Motor neuron (in vitro differentiated cells): ENCODE data around the gene SERINC3. TPM values are rescaled to one million over a fixed set of nuclear protein-coding genes. Genes with fewer than 3 reads are reported as not detected.

Experiments used
- ATAC-seq, 8 experiments: fragments of 200-7000 bp; cut with Tn5 transposase; replicated peaks in 6 of 8; 2 replicates each; pipeline ENCODE4 v1.8.0; 2021; ENCODE audit warnings: mild to moderate bottlenecking in 8 of 8, moderate library complexity in 8 of 8
- H3K27ac ChIP-seq, 2 donors: fragments of 250-450 bp; sonication (Bioruptor Pico); 2 replicates each; pipeline ENCODE4 v1.9.0; 2021; ENCODE audit warnings: antibody characterized with exemption in 2 of 2, mild to moderate bottlenecking in 2 of 2, moderate library complexity in 1 of 2
- H3K4me1 ChIP-seq, 2 donors: fragments of 250-450 bp; sonication (Bioruptor Pico); replicated peaks in 1 of 2; 2 replicates each; pipeline ENCODE4 v1.6.1; 2021; ENCODE audit warnings: antibody characterized with exemption in 2 of 2, mild to moderate bottlenecking in 2 of 2, moderate library complexity in 1 of 2
- H3K4me3 ChIP-seq, 5 donors: fragments of 250-450 bp; sonication (Bioruptor Pico); 2 replicates each; pipeline ENCODE4 v1.9.0; 2021; ENCODE audit warnings: antibody characterized with exemption in 5 of 5, mild to moderate bottlenecking in 5 of 5, moderate library complexity in 4 of 5
- WGBS, 10 experiments: fragments of 450-650 bp; shearing (Covaris generic); methylation state at CpG; one replicate each; pipeline ENCODE4 v1.0.0; 2022; 5-methylcytosine and 5-hydroxymethylcytosine counted together
- in situ Hi-C, 9 experiments: fragments of 400-800 bp; cut with MboI; loops; one replicate each; pipeline ENCODE4 v1.15.0; 2021; ENCODE audit warnings: low sequenced_read_pairs in 9 of 9, low pct_unique_long_range_greater_than_20kb in 2 of 9; ENCODE audit not compliant: unreplicated experiment in 9 of 9
- total RNA-seq, 8 experiments: library from RNA; unstranded; fragments of 300-600 nt; gene quantifications; 2 replicates each; pipeline versions ENCODE4 v1.2.3 to v1.2.4, GENCODE V29; 2022

Gene SERINC3
- total RNA-seq, 8 experiments from 2014 or later, result 39.3 to 108 (median 61.1) TPM

DNA sequence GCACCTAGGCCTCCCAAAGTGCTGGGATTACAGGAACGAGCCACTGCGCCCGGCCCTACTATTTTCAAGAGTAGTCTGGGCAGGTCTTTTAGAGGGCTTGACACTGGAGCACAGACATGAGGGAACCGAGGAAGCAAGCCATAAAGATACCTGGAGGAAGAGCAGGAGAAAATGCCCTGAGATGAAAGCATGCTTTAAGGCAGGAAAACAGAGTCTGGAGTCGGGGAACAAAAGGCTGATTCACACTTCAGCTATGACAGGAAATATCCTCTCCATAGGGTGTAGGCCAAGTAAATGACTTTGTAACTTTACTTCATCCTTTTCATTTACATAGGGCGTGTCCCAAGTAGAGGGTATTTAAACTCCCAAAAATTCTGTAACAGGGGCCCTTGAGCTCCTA, 4.3 kb upstream of the SERINC3 start:
- 0 to 91% (median 40%) methylated on average over 1 to 6 of the region's 6 CpGs; no CpG with 5 or more reads in 1 of the 10 experiments for WGBS, 10 experiments
- peak in 1 of 8 experiments; percentile 18 for ATAC-seq
- Histone ChIP-seq H3K4me3 (no peak overlapping the region), H3K4me1 (peaks cover 4 to 6% of the 10 kb centered on the region in 2 donors), H3K27ac (no peak overlapping the region)
- in situ Hi-C loops, result no loop called here

DNA sequence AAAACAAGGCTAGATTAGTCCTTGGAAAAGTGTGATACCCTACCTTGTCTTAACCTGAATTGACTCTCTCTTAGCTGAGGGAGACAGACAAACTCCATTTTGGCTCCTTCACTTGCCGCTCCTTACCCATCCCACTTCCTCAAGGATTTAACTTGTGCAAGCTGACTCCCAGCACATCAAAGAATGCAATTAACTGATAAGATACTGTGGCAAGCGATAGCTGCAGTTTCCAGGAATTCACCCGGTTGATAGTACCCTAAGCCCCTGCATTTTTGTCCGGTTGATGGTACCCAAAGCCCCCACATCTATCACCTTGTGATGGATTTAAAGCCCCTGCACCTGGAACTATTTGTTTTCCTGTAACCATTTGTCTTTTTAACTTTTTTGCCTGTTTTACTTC, 1.9 kb upstream of the SERINC3 start:
- 14 to 100% (median 63%) methylated on average over 1 to 4 of the region's 4 CpGs for WGBS, 10 experiments
- peaks cover 12 to 17% of the 10 kb centered on the region in 2 donors for H3K4me1 ChIP-seq
- H3K4me3 ChIP-seq, result no peak overlapping the region
- no peak for ATAC-seq
- in situ Hi-C loops, result loop anchor here in 1 of 9 experiments (25.0 kb wide), 1 partner anchor 89 kb away; no protein-coding TSS in a partner anchor
- H3K27ac ChIP-seq, result no peak overlapping the region

DNA sequence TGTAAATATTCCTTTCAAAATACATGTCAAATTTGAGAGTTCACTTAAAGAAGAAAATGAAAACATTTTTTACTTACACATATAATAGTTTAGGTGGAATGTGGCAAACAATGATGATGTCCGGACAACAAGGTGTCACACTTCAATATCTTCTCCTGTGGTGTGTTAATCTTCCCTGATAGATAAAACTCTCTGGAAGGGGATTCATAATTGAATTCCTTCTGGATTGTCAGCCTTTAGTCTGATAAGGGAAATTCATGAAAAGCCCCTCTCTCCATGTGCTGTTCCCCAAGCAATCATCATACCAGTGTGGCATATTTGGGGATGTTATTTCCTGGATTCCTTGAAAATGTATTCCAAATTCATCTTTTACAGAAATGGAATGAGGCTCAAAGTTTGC, 971 bp upstream of the SERINC3 start:
- no peak for ATAC-seq

DNA sequence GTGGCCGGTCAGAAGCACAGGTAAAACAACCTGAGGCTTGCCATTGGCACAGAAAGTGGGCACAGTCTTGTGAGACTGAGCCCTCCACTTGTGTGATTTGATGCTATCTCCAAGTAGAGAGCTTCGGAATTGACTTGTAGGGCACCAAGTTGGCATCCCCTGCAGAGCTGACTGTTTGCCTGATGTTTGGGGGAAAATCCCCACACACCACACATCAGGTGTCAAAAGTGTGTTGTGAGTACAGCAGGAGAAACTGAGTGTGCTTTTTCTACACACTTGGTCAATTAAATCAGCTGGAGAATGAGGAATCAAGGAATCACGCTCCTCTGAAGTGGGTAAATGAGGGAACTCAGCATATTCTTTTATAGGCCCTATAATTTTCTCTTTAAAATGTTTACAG, 989 bp downstream of the SERINC3 start:
- 33 to 100% (median 80%) methylated on average over 1 to 3 of the region's 3 CpGs; no CpG with 5 or more reads in 4 of the 10 experiments for WGBS, 10 experiments
- H3K4me3 ChIP-seq, result peak overlapping the region; percentile 83 to 98 (median 90)
- in situ Hi-C loops, result loop anchor here in 1 of 9 experiments (25.0 kb wide), 1 partner anchor 91 kb away; no protein-coding TSS in a partner anchor

More for the DNA sequence above, 971 bp upstream of the SERINC3 start:
- Histone ChIP-seq H3K27ac (no peak overlapping the region), H3K4me3 (no peak overlapping the region), H3K4me1 (peaks cover 12 to 17% of the 10 kb centered on the region in 2 donors)
- WGBS, 10 experiments, result 17 to 100% (median 85%) methylated on average over 1 of the region's 1 CpG; no CpG with 5 or more reads in 4 of the 10 experiments
- in situ Hi-C loops, result loop anchor here in 1 of 9 experiments (25.0 kb wide), 1 partner anchor 89 kb away; no protein-coding TSS in a partner anchor

DNA sequence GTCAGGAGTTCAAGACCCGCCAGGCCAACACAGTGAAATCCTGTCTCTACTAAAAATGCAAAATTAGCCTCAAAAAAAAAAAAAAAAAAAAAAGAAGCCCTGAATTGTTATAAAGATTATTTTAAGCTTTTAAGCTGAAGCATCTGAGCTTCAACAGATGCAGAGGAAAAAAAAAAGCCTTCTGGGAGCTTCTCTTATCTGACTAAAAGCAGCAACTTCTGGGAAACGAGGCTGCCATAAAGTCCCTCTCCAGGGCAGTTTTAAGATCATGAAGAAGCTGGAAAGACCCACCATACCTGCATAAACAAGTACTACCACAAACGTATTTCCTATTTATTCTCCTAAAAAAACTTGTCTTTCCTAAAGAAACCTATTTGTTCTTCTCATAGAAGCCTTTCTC, 3.6 kb downstream of the SERINC3 start:
- in situ Hi-C loops, result loop anchor here in 1 of 9 experiments (25.0 kb wide), 1 partner anchor 94 kb away; no protein-coding TSS in a partner anchor
- Histone ChIP-seq H3K27ac (no peak overlapping the region), H3K4me1 (peaks cover 12 to 17% of the 10 kb centered on the region in 2 donors), H3K4me3 (no peak overlapping the region)
- no peak for ATAC-seq
- 17 to 100% (median 88%) methylated on average over 1 to 3 of the region's 3 CpGs; no CpG with 5 or more reads in 3 of the 10 experiments for WGBS, 10 experiments

More for the DNA sequence above, 989 bp downstream of the SERINC3 start:
- H3K27ac ChIP-seq, result peak overlapping the region in 1 of 2 donors; percentile 95
- no peak for ATAC-seq
- H3K4me1 ChIP-seq, result peaks cover 12 to 17% of the 10 kb centered on the region in 2 donors

DNA sequence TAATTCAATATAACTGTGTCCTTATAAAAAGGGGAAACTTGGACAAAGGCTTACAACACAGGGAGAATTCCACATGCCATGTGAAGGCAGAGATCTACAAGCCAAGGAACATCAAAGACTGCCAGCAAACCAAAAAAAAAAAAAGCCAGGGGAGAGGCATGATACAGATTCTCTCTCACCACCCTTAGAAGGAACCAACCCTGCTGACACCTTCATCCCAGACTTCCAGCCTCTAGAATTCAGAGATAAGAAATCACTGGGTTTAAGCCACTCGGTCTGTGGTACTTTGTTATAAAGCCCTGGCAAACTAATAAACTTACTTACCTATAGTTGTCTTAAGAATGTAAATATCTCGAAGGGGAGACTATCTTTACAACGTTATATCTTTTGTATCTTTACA, 4.4 kb downstream of the SERINC3 start:
- Histone ChIP-seq H3K4me3 (no peak overlapping the region), H3K27ac (no peak overlapping the region), H3K4me1 (peaks cover 10 to 13% of the 10 kb centered on the region in 2 donors)
- 50 to 100% (median 89%) methylated on average over 1 to 3 of the region's 3 CpGs; no CpG with 5 or more reads in 2 of the 10 experiments for WGBS, 10 experiments
- in situ Hi-C loops, result loop anchor here in 1 of 9 experiments (25.0 kb wide), 1 partner anchor 95 kb away; no protein-coding TSS in a partner anchor
- ATAC-seq, result no peak

DNA sequence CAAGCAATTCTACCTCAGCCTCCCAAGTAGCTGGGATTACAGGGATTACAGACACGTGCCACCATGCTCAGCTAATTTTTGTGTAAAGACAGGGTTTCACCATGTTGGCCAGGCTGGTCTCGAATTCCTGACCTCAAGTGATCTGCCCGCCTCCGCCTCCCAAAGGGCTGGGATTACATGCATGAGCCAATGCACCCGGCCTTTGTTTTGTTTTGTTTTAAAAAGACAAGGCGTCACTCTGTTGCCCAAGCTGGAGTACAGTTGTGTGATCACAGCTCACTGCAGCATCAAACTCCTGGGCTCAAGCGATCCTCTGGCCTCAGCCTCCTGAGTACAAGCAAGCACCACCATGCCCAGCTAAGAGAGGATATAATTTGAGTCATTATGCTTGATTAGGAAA, 5.4 kb downstream of the SERINC3 start:
- 16 to 92% (median 72%) methylated on average over 3 to 7 of the region's 7 CpGs; no CpG with 5 or more reads in 4 of the 10 experiments for WGBS, 10 experiments
- ATAC-seq, result peak in 2 of 8 experiments; percentile 20 to 24
- H3K4me3 ChIP-seq, result no peak overlapping the region
- peaks cover 10 to 11% of the 10 kb centered on the region in 2 donors for H3K4me1 ChIP-seq
- no peak overlapping the region for H3K27ac ChIP-seq
- in situ Hi-C loops, result loop anchor here in 1 of 9 experiments (25.0 kb wide), 1 partner anchor 96 kb away; no protein-coding TSS in a partner anchor

DNA sequence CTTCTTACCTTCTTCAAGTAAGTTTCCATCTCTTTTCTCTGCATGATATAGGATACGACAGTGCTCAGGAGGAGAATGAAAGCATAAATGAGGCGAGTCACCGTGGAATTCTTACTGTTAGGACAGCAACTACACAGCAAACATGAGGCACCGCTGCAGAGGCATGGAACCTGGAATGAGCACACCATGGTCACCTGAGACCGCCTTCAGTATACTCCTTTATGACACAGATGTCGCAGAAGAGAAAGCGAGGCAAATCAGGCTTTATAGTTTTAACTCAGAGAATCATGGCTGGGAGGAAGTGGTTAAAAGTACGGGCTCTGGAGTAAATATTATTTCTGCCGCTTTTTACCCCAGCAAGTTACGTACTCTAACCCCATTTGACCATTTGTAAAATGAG, 8.0 kb downstream of the SERINC3 start:
- no peaks in the 10 kb centered on the region for H3K4me1 ChIP-seq
- 34 to 97% (median 87%) methylated on average over 3 to 10 of the region's 10 CpGs; no CpG with 5 or more reads in 1 of the 10 experiments for WGBS, 10 experiments
- ATAC-seq, result peak in 1 of 8 experiments; percentile 47
- no peak overlapping the region for H3K4me3 ChIP-seq
- H3K27ac ChIP-seq, result no peak overlapping the region
- in situ Hi-C loops, result loop anchor here in 1 of 9 experiments (25.0 kb wide), 1 partner anchor 98 kb away; no protein-coding TSS in a partner anchor

DNA sequence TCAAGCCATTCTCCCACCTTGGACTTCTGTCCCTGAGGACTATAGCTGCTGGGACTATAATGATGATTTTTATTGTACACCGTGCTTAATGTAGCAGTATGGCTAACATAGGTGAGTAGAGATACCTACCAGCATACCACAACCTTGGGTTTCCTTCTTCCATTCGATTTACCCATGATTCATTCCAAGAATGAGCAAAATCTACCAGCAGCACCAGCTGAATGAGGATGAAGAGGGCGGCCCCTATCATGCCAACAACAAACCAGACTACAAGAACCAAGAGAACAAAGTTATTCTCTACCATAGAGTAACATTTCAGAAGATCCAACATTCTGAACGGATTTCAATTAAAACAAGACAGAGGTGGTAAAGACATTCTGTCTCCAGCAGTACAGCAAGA, 12.1 kb downstream of the SERINC3 start:
- in situ Hi-C loops, result loop anchor here in 1 of 9 experiments (25.0 kb wide), 1 partner anchor 103 kb away; no protein-coding TSS in a partner anchor
- WGBS, 10 experiments, result 85 to 100% (median 93%) methylated on average over 1 to 4 of the region's 4 CpGs; no CpG with 5 or more reads in 2 of the 10 experiments

DNA sequence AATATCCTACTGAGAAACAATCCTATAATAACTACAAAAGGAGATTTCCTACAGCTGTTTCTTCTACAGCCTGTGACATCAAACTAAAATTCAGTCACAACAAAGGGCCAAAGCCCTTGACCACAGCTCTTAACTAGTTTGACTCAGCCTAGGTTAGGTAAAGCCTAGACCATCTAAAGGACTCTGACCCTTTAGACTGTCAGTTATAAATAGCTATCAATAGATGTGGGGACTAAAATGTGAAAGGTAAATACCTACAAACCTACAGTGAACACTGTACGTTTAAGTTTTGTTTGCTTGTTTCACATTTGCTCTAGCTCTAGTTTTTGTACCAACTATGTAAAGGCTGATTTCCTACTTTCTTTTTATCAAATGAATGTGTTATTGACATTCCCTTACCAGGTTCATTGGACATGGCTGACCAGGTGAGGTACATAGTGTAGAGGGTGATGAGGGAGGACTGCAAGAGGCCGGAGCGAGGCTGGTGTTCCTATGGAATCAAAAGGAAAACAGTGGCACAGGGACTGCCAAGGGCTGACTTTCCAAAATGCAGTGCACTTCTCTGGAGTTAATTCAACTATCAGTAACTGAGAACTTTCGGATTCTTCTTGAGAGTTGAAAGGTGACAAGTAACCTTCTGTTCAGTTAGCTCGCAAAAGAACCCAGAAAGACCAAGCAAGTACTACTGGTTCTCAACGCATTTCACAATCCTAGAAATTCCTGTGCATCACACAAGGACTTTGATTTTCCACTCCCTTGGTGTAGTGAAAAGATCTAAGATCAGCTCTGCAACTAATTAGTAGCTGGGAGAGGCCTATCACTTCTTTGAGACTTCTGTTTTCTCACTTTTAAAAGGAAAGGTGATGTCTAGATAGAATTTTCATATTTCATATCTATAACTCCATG, 17.2 kb downstream of the SERINC3 start:
- ATAC-seq, result no peak
- Histone ChIP-seq H3K4me1 (no peaks in the 10 kb centered on the region), H3K4me3 (no peak overlapping the region), H3K27ac (no peak overlapping the region)
- WGBS, 10 experiments, result 79 to 100% (median 96%) methylated on average over 1 to 6 of the region's 6 CpGs
- in situ Hi-C loops, result loop anchor here in 1 of 9 experiments (25.0 kb wide), 1 partner anchor 108 kb away; no protein-coding TSS in a partner anchor

More for the DNA sequence above, 12.1 kb downstream of the SERINC3 start:
- no peak overlapping the region for H3K4me3 ChIP-seq
- no peak overlapping the region for H3K27ac ChIP-seq
- no peak for ATAC-seq
- H3K4me1 ChIP-seq, result no peaks in the 10 kb centered on the region

DNA sequence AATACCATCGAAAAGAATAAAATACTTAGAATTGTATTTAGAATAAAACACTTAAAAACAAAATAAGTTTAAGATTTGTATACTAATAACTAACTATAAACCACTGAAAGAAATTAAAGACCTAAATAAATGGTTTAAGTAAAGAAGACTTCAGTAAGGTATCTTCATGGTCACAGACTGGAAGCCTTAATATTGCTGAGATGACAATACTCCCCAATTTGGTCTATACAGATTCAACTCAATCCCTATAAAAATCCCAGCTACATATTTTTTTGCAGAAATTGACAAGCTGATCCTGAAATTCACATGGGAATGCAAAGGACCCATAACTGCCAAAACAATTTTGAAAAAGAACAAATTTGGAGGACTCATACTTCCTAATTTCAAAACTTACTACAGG, 18.9 kb downstream of the SERINC3 start:
- no peak overlapping the region for H3K27ac ChIP-seq
- ATAC-seq, result no peak
- H3K4me3 ChIP-seq, result no peak overlapping the region
- WGBS, 10 experiments, result 83 to 100% (median 100%) methylated on average over 1 of the region's 1 CpG; no CpG with 5 or more reads in 2 of the 10 experiments
- H3K4me1 ChIP-seq, result no peaks in the 10 kb centered on the region
- in situ Hi-C loops, result loop anchor here in 1 of 9 experiments (25.0 kb wide), 1 partner anchor 109 kb away; no protein-coding TSS in a partner anchor

DNA sequence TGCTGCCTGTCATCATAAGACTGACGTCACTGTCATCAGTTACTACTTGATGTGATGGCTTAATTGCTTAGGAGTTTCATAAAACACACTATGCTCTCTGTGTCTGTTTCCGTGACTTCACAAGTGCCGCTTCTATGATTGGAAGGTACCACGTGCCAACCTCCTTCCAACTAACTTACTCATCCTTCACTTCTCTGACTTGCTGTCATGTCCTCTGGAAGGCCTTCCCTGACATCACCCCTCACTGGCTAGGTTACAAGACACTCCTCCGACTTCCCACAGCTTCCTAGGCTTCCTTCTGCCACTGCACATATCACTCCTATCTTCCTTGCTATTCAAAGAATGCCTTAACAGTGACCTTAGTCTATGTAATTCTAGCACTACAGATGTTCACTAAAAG, 20.4 kb downstream of the SERINC3 start:
- 42 to 100% (median 92%) methylated on average over 1 to 5 of the region's 5 CpGs; no CpG with 5 or more reads in 1 of the 10 experiments for WGBS, 10 experiments
- H3K4me3 ChIP-seq, result no peak overlapping the region
- peak in 1 of 8 experiments; percentile 56 for ATAC-seq
- H3K4me1 ChIP-seq, result no peaks in the 10 kb centered on the region
- in situ Hi-C loops, result loop anchor here in 1 of 9 experiments (25.0 kb wide), 1 partner anchor 111 kb away; no protein-coding TSS in a partner anchor
- H3K27ac ChIP-seq, result no peak overlapping the region
